B cell (primary cell): Measurements from ENCODE around the gene TRERF1. TPM values are rescaled to one million over a fixed set of nuclear protein-coding genes. Genes with fewer than 3 reads are reported as not detected.

Source experiments
- ATAC-seq: fragments of 200-7000 bp; cut with Tn5 transposase; one replicate; pipeline ENCODE4 v1.10.0; 2021; ENCODE audit warnings: low read depth, mild to moderate bottlenecking, moderate number of reproducible peaks, moderate library complexity
- CTCF ChIA-PET: fragments of 350-600 bp; sonication (Branson Sonifier 250); formaldehyde crosslinking; loops from one replicate; lab custom pipeline; 2021; ENCODE audit warnings: antibody characterized with exemption, inconsistent platforms; lab: Charles Lee
- POLR2A ChIA-PET: fragments of 350-600 bp; sonication (Branson Sonifier 250); formaldehyde crosslinking; loops from one replicate; lab custom pipeline; 2021; ENCODE audit warnings: antibody characterized with exemption; lab: Charles Lee
- DNase-seq: peaks from one replicate; pipeline ENCODE4 v3.0.0; 2013
- H2AFZ ChIP-seq: 2 replicates; pipeline ENCODE4 v1.6.1; 2012; ENCODE audit warnings: mild to moderate bottlenecking, low read depth, low read length; ENCODE audit not compliant: insufficient read depth, poor library complexity, severe bottlenecking
- H3K27ac ChIP-seq, 2 donors: 1 replicate in 1 of 2; 2 replicates in 1 of 2; pipeline ENCODE4 v1.5.1; 2012 to 2013; ENCODE audit warnings: low read length in 2 of 2, mild to moderate bottlenecking in 2 of 2, moderate library complexity in 1 of 2
- H3K27me3 ChIP-seq, 4 experiments: fragments of 200-600 bp in 1 of 4; sonication (generic) in 1 of 4; replicated peaks in 1 of 4; 1 replicate in 2 of 4; 2 replicates in 2 of 4; pipeline versions ENCODE4 v1.6.1 to v1.7.0; 2013 to 2016; ENCODE audit warnings: low read length in 3 of 4, mild to moderate bottlenecking in 2 of 4, mixed read lengths in 1 of 4, moderate library complexity in 1 of 4; ENCODE audit not compliant: insufficient read depth in 4 of 4, control insufficient read depth in 3 of 4; ENCODE audit errors: control extremely low read depth in 1 of 4
- H3K36me3 ChIP-seq, 2 experiments: replicated peaks in 1 of 2; 1 replicate in 1 of 2; 2 replicates in 1 of 2; pipeline versions ENCODE4 v1.6.1 to v1.7.1; 2013; ENCODE audit warnings: low read length in 1 of 2; ENCODE audit not compliant: insufficient read depth in 2 of 2, control insufficient read depth in 1 of 2; ENCODE audit errors: control extremely low read depth in 1 of 2, extremely low read depth in 1 of 2
- H3K4me1 ChIP-seq, 2 donors: fragments of 200-600 bp in 1 of 2; sonication (generic) in 1 of 2; 1 replicate in 1 of 2; 2 replicates in 1 of 2; pipeline versions ENCODE4 v1.5.1 to v1.6.1; 2013 to 2017; ENCODE audit warnings: low read length in 2 of 2; ENCODE audit not compliant: control insufficient read depth in 2 of 2, insufficient read depth in 2 of 2
- H3K4me2 ChIP-seq: replicated peaks from 2 replicates; pipeline ENCODE3; 2012; ENCODE audit warnings: mild to moderate bottlenecking, low read depth, low read length; ENCODE audit not compliant: poor library complexity, severe bottlenecking
- H3K4me3 ChIP-seq, 5 experiments: fragments of 200-600 bp in 1 of 5; sonication (generic) in 1 of 5; 1 replicate in 3 of 5; 2 replicates in 2 of 5; pipeline versions ENCODE4 v1.5.1 to v1.7.0; 2011 to 2016; ENCODE audit warnings: low read length in 4 of 5, mild to moderate bottlenecking in 4 of 5, low read depth in 2 of 5, control low read depth in 1 of 5, moderate library complexity in 1 of 5; ENCODE audit not compliant: insufficient read depth in 1 of 5; ENCODE audit errors: control extremely low read depth in 1 of 5, extremely low read depth in 1 of 5
- H3K79me2 ChIP-seq: fragments of 200-600 bp; sonication (generic); one replicate; pipeline ENCODE4 v1.6.0; 2016; ENCODE audit warnings: low read length; ENCODE audit not compliant: control insufficient read depth, insufficient read depth
- H3K9ac ChIP-seq: fragments of 200-600 bp; sonication (generic); 2 replicates; pipeline ENCODE4 v1.6.1; 2017; ENCODE audit warnings: mild to moderate bottlenecking, low read length, moderate library complexity
- H3K9me3 ChIP-seq, 3 donors: one replicate each; pipeline versions ENCODE4 v1.6.1 to v1.7.1; 2013; ENCODE audit warnings: low read length in 2 of 3; ENCODE audit not compliant: control insufficient read depth in 2 of 3, insufficient read depth in 1 of 3; ENCODE audit errors: control extremely low read depth in 1 of 3
- H4K20me1 ChIP-seq: 2 replicates; pipeline ENCODE4 v1.6.0; 2012; ENCODE audit warnings: mild to moderate bottlenecking, low read length; ENCODE audit not compliant: insufficient read depth, control insufficient read depth, poor library complexity, severe bottlenecking
- H3K27ac Mint-ChIP-seq: one replicate; pipeline ENCODE4 v1.8.0; 2021; ENCODE audit warnings: mixed read lengths
- H3K27me3 Mint-ChIP-seq: one replicate; pipeline ENCODE4 v1.8.0; 2021; ENCODE audit warnings: mixed read lengths
- H3K4me1 Mint-ChIP-seq: one replicate; pipeline ENCODE4 v1.8.0; 2021; ENCODE audit warnings: mixed read lengths
- H3K4me3 Mint-ChIP-seq: one replicate; pipeline ENCODE4 v1.8.0; 2021; ENCODE audit warnings: mixed read lengths
- H3K9me3 Mint-ChIP-seq: one replicate; pipeline ENCODE4 v1.8.0; 2022; ENCODE audit warnings: mixed read lengths; ENCODE audit not compliant: insufficient read depth
- EZH2 ChIP-seq: IDR thresholded peaks from 2 replicates; pipeline ENCODE4 v1.6.1; 2012; ENCODE audit warnings: borderline replicate concordance, low read depth, mild to moderate bottlenecking, moderate library complexity, low read length; ENCODE audit not compliant: insufficient read depth, poor library complexity, severe bottlenecking
- WGBS: methylation state at CpG from one replicate; pipeline ENCODE4 v1.1.5; 2013; ENCODE audit warnings: missing lambda C conversion rate; ENCODE audit not compliant: insufficient coverage; 5-methylcytosine and 5-hydroxymethylcytosine counted together
- intact Hi-C: fragments of 100-400 bp; cut with micrococcal nuclease; formaldehyde crosslinking; loops from one replicate; pipeline ENCODE4 v1.10.0; 2022
- polyA plus RNA-seq: library from polyadenylated mRNA; depleted of rRNA; stranded (reverse); fragments of >200 nt; gene quantifications from 2 replicates; pipeline ENCODE4 v1.2.3, GENCODE V29; 2012
- total RNA-seq, 2 donors: library from RNA; stranded (reverse); fragments of 120-200 nt in 1 of 2; gene quantifications; 1 replicate in 1 of 2; 2 replicates in 1 of 2; pipeline versions ENCODE4 v1.2.3 to v1.2.4, GENCODE V29; 2013 to 2022
- TF ChIP-seq, protein P1 (sequence below): fragments of 200-600 bp; IDR thresholded peaks from one replicate; pipeline ENCODE4 v1.8.0; 2022; ENCODE audit warnings: antibody characterized with exemption, mild to moderate bottlenecking

TRERF1 gene
- total and polyA plus RNA-seq, 2 donors (not counting 1 experiment from before 2014, with no cell fraction given): 3.5 to 6.7 TPM

DNA sequence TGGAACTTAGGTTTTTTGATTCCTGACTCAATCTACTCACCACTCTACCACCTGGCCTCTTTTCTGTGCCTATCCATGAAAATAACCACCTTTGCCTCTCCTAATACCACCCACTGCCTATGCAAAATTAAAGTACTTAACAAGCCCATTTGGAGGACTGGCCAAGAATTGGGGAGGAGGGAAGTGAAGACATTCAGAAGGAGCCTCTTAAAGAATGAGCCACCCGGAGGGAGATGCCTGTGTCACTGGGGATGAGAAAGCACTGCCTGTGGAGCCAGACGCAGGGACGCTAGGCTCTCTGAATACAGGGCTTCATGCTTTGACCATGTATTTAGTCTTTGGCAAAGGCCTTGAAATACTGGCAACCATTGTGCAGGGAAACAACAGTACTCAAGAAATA, 194.1 kb downstream of the TRERF1 start:
- POLR2A ChIA-PET: no interaction called here
- intact Hi-C loops: no loop called here
- Histone ChIP-seq H3K4me1 (no peaks in the 10 kb centered on the region), H3K27me3 (no peaks in the 10 kb centered on the region), H3K4me2 (no peak overlapping the region), H3K9me3 (no peaks in the 10 kb centered on the region), H3K36me3 (no peaks in the 10 kb centered on the region), H4K20me1 (no peaks in the 10 kb centered on the region), H3K9ac (no peak overlapping the region), H2AFZ (no peak overlapping the region), H3K27ac (no peak overlapping the region), H3K4me3 (no peak overlapping the region), H3K79me2 (no peaks in the 10 kb centered on the region)
- no peak for TF ChIP-seq EZH2
- TF ChIP-seq, protein P1, sequence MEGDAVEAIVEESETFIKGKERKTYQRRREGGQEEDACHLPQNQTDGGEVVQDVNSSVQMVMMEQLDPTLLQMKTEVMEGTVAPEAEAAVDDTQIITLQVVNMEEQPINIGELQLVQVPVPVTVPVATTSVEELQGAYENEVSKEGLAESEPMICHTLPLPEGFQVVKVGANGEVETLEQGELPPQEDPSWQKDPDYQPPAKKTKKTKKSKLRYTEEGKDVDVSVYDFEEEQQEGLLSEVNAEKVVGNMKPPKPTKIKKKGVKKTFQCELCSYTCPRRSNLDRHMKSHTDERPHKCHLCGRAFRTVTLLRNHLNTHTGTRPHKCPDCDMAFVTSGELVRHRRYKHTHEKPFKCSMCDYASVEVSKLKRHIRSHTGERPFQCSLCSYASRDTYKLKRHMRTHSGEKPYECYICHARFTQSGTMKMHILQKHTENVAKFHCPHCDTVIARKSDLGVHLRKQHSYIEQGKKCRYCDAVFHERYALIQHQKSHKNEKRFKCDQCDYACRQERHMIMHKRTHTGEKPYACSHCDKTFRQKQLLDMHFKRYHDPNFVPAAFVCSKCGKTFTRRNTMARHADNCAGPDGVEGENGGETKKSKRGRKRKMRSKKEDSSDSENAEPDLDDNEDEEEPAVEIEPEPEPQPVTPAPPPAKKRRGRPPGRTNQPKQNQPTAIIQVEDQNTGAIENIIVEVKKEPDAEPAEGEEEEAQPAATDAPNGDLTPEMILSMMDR: no peak
- Mint-ChIP-seq H3K4me3 (no peak overlapping the region), H3K4me1 (no peaks in the 10 kb centered on the region), H3K27ac (no peak overlapping the region), H3K27me3 (no peaks in the 10 kb centered on the region), H3K9me3 (no peaks in the 10 kb centered on the region)
- CTCF ChIA-PET: interaction anchor here (1.2 kb wide), 1 partner anchor 342 kb away, joined by 3 read pairs; no protein-coding TSS in a partner anchor
- ATAC-seq: no peak
- no peak for DNase-seq
- 98% methylated on average over 3 of the region's 3 CpGs for WGBS

DNA sequence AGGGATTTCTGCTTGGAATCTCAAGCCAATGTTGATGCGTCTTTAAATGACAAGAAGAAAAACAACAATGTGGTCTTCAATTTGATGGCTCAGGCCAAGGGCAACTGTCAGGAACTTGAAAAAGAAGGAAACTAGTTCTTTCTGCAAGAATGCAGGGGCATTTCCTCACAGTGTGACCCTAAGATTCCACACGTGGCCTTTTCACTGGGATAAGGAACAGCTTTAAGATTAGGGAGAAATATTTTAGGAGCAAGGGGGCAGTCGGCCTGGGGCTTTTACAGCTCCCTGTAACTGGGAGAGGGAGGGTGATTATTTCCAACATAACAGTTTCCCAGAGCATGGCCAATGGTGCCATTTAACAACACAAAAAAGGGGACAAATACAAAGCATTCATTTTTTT, 194.7 kb downstream of the TRERF1 start:
- ATAC-seq (no peak), DNase-seq (no peak)
- TF ChIP-seq EZH2: no peak
- TF ChIP-seq, protein P1: no peak
- no peaks in the 10 kb centered on the region for H3K9me3 ChIP-seq
- no peak overlapping the region for H3K4me2 ChIP-seq
- Mint-ChIP-seq H3K27me3 (no peaks in the 10 kb centered on the region), H3K27ac (no peak overlapping the region), H3K4me1 (no peaks in the 10 kb centered on the region), H3K9me3 (no peaks in the 10 kb centered on the region), H3K4me3 (no peak overlapping the region)
- H2AFZ ChIP-seq: no peak overlapping the region
- no peak overlapping the region for H3K9ac ChIP-seq
- no peaks in the 10 kb centered on the region for H3K79me2 ChIP-seq
- no peak overlapping the region for H3K4me3 ChIP-seq
- no peaks in the 10 kb centered on the region for H4K20me1 ChIP-seq
- H3K27ac ChIP-seq: no peak overlapping the region
- H3K36me3 ChIP-seq: no peaks in the 10 kb centered on the region
- H3K4me1 ChIP-seq: no peaks in the 10 kb centered on the region
- POLR2A ChIA-PET: no interaction called here
- H3K27me3 ChIP-seq: no peaks in the 10 kb centered on the region
- CTCF ChIA-PET: no interaction called here
- intact Hi-C loops: no loop called here
- WGBS: 100% methylated on average over 1 of the region's 3 CpGs
